BE2C (cell line): ENCODE data around the gene ENGASE.

Source experiments
- DNase-seq: peaks from one replicate; pipeline ENCODE4 v3.0.0-alpha.2; 2020
- H3K27me3 ChIP-seq: fragments of 250-450 bp; sonication (Bioruptor Pico); 2 replicates; pipeline ENCODE4 v1.5.1; 2020; ENCODE audit warnings: mild to moderate bottlenecking
- H3K36me3 ChIP-seq: fragments of 250-450 bp; sonication (Bioruptor Pico); 2 replicates; pipeline ENCODE4 v1.5.1; 2020; ENCODE audit warnings: mild to moderate bottlenecking
- H3K4me1 ChIP-seq: fragments of 250-450 bp; sonication (Bioruptor Pico); 2 replicates; pipeline ENCODE4 v1.5.1; 2020
- H3K4me3 ChIP-seq: 2 replicates; pipeline ENCODE4 v1.5.1; 2011; ENCODE audit warnings: low read depth, low read length
- H3K9me3 ChIP-seq: fragments of 250-450 bp; sonication (Bioruptor Pico); 2 replicates; pipeline ENCODE4 v1.5.1; 2020
- CTCF ChIP-seq: IDR thresholded peaks from 2 replicates; pipeline ENCODE4 v1.5.1; 2012; ENCODE audit warnings: mild to moderate bottlenecking, low read depth, low read length

The ENGASE gene

GRCh38 chr17:79090443-79091225, 16.0 kb downstream of the ENGASE start:
- TF ChIP-seq CTCF, result peak; percentile 49
- DNase-seq, result peak; percentile 60

GRCh38 chr17:79091226-79091670, 16.6 kb downstream of the ENGASE start:
- no peaks in the 10 kb centered on the region for H3K36me3 ChIP-seq
- H3K4me3 ChIP-seq, result no peak overlapping the region
- H3K27me3 ChIP-seq, result peaks cover 14% of the 10 kb centered on the region
- no peak for TF ChIP-seq CTCF
- H3K9me3 ChIP-seq, result no peaks in the 10 kb centered on the region
- no peak for DNase-seq
- no peaks in the 10 kb centered on the region; the same call in 1 of the 2 replicates for H3K4me1 ChIP-seq

More at GRCh38 chr17:79090443-79091225, 16.0 kb downstream of the ENGASE start:
- H3K9me3 ChIP-seq, result no peaks in the 10 kb centered on the region
- H3K4me3 ChIP-seq, result no peak overlapping the region
- peaks cover 14% of the 10 kb centered on the region for H3K27me3 ChIP-seq
- no peaks in the 10 kb centered on the region; the same call in 1 of the 2 replicates for H3K4me1 ChIP-seq
- H3K36me3 ChIP-seq, result no peaks in the 10 kb centered on the region

GRCh38 chr17:79092567-79092966, 17.9 kb downstream of the ENGASE start:
- no peaks in the 10 kb centered on the region for H3K9me3 ChIP-seq
- H3K4me1 ChIP-seq, result no peaks in the 10 kb centered on the region
- H3K27me3 ChIP-seq, result peaks cover 19% of the 10 kb centered on the region
- no peak for DNase-seq
- H3K4me3 ChIP-seq, result no peak overlapping the region
- TF ChIP-seq CTCF, result no peak
- H3K36me3 ChIP-seq, result no peaks in the 10 kb centered on the region

GRCh38 chr17:79093270-79093669, 18.6 kb downstream of the ENGASE start:
- no peaks in the 10 kb centered on the region for H3K36me3 ChIP-seq
- no peak overlapping the region for H3K4me3 ChIP-seq
- no peaks in the 10 kb centered on the region for H3K4me1 ChIP-seq
- TF ChIP-seq CTCF, result no peak
- peaks cover 26% of the 10 kb centered on the region for H3K27me3 ChIP-seq
- H3K9me3 ChIP-seq, result no peaks in the 10 kb centered on the region
- DNase-seq, result no peak

- H3K4me3 ChIP-seq, result no peak overlapping the region
- no peaks in the 10 kb centered on the region for H3K9me3 ChIP-seq
- no peaks in the 10 kb centered on the region for H3K4me1 ChIP-seq
- no peak for TF ChIP-seq CTCF
- no peaks in the 10 kb centered on the region for H3K36me3 ChIP-seq
- no peak for DNase-seq
- peaks cover 31% of the 10 kb centered on the region for H3K27me3 ChIP-seq
These were observed 19.6 kb downstream of the ENGASE start for GRCh38 chr17:79094261-79094660.

GRCh38 chr17:79095345-79096055, 20.9 kb downstream of the ENGASE start:
- Histone ChIP-seq H3K27me3 (peaks cover 34% of the 10 kb centered on the region), H3K4me3 (no peak overlapping the region), H3K9me3 (no peaks in the 10 kb centered on the region), H3K36me3 (no peaks in the 10 kb centered on the region), H3K4me1 (no peaks in the 10 kb centered on the region)
- no peak for TF ChIP-seq CTCF
- DNase-seq, result no peak
